GM20000 (cell line): ENCODE measurements around the gene TMEM184B.
A peak's percentile ranks its signal among the peaks of the same experiment; 100 is the strongest.

ENCODE experiments used
- DNase-seq: peaks from one replicate; pipeline ENCODE4 v3.0.0; 2012; ENCODE audit warnings: low spot score
- TF ChIP-seq, protein P1 (sequence below): IDR thresholded peaks from 2 replicates; pipeline ENCODE4 v1.5.1; 2012; ENCODE audit warnings: mild to moderate bottlenecking, control low read depth; ENCODE audit errors: extremely low read depth, missing control alignments

TMEM184B gene

DNA sequence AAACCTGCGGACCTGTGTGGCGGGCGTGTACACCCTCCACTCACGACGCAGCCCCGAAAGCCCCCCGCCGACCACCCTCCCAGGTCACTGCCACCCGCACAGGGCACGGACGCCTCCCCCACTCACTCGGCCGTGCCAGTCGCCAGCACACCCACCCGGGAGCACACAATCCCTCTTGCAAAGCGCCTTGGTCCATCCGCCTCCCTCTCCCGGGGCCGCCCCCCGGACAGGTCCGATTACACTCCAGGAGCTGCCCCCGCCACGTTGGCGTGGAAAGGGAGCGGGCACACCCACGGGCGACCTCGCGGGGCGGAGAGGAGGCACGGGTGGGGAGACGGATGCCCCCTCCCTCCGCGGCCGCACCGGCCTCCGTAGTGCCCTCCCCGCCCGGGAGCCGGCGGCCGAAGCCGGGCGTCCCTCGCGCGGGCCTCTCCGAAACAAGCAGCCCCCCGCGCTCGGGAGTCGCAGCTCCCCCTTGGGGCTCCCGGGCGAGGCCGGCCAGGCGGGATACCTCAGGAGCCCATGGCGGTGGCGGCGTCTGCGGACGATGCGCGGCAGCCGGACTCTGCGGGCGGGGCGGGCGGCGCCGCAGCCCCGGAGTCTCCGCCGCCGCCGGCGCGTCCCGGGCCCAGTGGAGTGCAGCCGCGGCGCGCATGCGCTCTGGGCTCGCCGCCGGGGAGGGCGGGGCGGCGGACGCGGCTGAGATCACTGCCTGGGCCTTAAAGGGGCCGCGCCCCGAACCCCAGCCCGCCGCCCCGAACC, at the start of gene TMEM184B:
TSS of gene TMEM184B (minus strand) at position 638 of the 762 bp plus-strand sequence. CDS start 25,049 bp downstream, outside the sequence.
- peak; percentile 99 for DNase-seq
- TF ChIP-seq, protein P1, sequence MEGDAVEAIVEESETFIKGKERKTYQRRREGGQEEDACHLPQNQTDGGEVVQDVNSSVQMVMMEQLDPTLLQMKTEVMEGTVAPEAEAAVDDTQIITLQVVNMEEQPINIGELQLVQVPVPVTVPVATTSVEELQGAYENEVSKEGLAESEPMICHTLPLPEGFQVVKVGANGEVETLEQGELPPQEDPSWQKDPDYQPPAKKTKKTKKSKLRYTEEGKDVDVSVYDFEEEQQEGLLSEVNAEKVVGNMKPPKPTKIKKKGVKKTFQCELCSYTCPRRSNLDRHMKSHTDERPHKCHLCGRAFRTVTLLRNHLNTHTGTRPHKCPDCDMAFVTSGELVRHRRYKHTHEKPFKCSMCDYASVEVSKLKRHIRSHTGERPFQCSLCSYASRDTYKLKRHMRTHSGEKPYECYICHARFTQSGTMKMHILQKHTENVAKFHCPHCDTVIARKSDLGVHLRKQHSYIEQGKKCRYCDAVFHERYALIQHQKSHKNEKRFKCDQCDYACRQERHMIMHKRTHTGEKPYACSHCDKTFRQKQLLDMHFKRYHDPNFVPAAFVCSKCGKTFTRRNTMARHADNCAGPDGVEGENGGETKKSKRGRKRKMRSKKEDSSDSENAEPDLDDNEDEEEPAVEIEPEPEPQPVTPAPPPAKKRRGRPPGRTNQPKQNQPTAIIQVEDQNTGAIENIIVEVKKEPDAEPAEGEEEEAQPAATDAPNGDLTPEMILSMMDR, result no peak

DNA sequence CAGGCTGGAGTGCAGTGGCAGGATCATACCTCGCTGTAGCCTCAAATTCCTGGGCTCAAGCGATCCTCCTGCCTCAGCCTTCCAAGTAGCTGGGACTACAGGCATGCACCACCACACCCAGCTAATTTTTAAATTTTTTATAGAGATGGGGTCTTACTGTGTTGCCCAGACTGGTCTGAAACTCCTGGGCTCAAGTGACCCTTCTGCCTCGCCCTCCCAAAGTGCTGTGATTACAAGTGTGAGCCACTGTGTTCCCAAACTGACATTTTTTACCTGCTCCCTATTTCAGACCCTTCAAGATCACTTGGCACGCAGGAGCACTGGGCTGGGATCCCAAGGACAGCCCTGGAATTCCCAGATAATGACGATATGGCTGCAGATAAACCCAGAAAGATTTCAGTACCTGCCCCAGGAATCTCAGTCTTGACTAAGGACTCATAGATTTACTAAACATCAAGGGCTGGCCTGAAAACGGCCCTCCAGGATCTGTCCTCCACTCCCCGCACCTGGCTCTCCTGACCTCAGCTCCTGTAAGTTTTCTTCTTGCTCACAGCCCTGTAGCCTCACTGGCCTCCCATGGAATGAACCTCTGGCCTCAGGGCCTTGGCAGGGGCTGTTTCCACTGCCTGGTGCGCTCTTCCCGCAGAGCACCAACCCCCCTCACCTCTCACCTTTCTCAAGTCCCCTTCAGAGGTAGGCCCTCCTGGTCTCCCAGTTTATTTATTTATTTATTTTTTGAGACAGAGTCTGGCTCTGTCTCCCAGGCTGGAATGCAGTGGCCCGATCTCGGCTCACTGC, 48.0 kb upstream of the TMEM184B start:
- no peak for DNase-seq
- TF ChIP-seq, protein P1, result no peak

DNA sequence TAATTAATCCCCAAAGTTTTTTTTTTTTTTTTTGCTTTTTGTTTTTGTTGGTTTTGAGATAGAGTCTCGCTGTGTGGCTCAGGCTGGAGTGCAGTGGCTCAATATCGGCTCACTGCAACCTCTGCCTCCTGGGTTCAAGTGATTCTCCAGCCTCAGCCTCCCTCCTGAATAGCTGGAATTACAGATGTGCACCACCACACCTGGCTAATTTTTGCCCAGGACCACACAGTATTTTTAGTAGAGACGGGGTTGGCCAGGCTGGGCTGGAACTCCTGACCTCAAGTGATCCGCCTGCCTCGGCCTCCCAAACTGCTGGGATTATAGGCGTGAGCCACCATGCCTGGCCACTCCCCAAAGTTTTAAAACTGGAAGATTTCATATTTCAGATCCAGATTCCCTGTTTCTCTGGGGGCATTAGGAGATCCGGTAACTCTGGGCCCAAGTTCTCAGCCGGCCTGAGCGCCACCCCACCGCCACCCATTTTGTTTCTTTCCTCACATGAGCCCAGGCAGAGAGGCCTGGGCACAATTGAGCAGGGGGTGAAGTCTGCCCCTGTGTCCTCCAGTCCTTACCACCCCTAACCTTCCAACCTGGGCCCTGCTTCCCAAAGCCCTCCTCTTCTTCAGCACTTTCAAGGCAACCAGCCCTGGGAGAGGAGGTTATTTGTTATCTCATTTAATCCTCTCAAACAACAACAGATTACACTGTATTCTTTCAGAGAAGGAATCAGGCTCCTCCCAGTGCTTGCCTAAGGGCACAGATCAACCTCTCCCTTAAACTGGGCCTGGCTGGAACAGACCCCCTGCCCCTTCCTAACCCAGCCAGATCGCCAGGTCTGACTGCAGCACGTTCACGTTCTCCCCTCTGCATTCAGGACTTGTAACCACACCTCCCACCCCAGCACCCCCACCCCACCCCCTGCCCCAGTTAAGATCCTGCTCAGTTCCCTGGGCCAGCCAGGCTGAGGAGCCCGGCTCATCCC, 46.3 kb upstream of the TMEM184B start:
- TF ChIP-seq, protein P1, result no peak
- DNase-seq, result no peak

DNA sequence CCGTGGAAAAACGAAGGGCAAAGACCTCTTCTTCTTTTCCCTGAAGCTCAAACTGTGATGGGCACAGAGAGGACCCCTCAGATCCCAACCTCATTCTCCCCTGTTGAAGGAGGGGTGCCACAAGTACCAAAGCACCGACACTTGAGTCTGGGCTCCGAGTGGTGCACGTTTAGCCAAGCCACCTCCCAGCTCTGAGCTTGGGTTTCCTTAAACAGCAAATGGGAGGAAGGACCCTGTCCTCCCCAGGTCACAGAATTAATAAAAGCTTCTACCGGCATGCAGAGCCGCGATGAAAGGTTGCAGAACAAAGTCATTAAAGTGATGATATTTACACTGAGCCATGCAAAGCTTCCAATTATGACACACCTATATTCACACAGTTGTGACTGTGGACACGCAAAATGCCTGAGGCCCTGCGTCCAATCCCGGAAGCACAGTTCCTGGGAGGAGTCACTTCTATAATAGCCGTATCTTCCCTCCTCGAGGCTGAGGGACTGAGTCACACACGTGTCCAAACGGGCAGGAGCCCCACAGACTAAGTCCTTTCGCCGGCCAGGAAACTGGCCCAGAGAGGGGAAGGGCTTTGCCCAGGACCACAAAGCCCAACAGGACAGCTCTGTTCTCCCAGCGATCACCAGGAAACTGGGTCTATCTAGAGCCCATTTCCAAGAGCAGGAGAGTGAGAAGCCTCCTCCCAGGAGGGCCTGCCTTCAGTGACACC, 45.3 kb upstream of the TMEM184B start:
- DNase-seq, result no peak
- TF ChIP-seq, protein P1, result no peak

DNA sequence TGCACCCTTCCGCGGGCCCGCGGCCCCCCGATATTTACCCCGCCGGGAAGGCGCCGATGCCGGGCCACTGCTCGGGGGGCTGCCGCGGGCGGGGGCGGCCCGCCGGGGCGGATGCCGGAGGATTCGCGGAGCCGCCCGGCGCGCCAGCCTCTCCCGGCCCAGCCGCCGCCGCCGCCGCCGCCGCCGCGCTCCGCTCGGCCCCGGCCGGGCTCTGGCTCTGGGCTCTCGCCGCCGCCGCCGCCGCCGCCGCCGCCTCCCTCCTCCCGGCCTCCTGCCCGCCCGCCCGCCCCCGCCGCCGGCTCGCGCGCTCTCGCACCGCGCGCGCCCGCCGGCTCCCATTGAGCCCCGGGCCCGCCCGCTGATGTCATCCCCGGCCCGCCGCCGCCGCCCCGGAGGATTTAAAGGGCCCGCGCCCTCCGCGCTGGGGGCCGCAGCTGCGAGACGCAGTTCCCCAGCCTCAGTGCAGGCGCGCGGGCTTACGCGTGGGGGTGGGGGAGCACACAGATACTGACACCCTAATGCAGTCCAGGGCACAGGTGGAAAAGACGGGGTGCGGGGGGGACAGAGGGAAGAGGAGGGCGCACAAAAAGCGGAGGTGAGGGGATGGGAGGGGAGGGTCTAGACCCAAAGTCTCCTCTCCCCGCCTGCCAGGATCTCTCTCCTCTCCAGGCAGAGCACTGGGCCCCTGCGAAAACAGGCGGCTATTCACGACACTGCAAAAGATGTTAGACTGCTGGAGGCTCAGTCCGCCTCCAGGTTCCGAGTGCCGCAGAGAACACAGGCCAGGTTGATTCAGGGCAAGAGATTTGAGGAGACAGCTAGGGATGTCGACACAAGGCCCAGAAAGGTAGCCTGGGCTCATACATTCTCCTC, 44.5 kb upstream of the TMEM184B start, which contains the start of gene CSNK1E:
TSS of gene CSNK1E (minus strand) at position 312 of the 873 bp plus-strand sequence. CDS start 3,276 bp downstream, outside the sequence.
- TF ChIP-seq, protein P1, result no peak
- peak; percentile 95 for DNase-seq
